HG03039 (cell line): ENCODE measurements around the gene GPD2.
A peak's percentile ranks its signal among the peaks of the same experiment; 100 is the strongest.

Experiments used
- ATAC-seq: cut with Tn5 transposase; IDR thresholded peaks from one replicate; pipeline ENCODE4 v1.9.1; 2021; ENCODE audit warnings: mild to moderate bottlenecking, moderate library complexity; ENCODE audit not compliant: unreplicated experiment

GPD2 gene

DNA sequence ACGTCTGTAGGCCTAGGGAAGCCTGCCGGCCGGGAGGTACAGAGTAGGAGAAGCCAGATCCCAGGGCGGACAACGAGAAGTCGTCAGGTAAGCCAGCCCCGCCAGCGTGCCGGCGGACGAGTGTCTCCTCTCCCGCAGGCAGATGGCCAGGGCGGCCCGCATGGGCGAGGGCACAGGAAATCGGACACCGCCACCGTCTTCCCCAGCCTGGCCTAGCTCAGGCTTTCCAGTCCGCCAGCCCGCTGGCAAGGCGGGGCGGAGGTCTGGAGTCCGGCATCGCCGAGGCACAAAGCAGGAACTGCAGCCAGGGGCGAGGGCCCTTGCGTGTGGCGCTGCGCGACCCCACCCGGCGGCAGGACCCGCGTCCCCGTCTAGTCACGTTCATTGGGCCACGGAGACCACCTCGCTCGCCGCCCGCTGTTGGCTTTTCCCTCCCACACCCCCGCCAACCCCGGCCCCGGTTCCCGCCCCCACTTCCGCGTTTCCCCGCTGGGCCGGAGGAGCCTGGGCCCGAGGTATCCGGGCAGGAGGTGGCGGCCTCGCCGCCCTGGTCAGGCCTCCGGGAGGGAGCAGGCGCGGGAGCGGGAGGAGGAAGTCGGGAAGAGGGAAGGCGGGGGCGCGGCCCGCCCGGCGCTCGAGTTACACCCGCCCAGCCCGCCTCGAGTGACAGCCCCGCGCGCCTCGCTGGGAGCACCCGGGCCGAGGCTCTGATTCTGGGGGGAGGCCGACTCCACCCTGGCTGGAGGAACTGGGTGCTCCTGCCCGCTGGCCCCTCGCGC lies at the start of gene GPD2:
TSS of gene GPD2 (plus strand) at position 662 of the 779 bp plus-strand sequence. CDS start 39,727 bp downstream, outside the sequence.
- ATAC-seq, result peak; percentile 54

DNA sequence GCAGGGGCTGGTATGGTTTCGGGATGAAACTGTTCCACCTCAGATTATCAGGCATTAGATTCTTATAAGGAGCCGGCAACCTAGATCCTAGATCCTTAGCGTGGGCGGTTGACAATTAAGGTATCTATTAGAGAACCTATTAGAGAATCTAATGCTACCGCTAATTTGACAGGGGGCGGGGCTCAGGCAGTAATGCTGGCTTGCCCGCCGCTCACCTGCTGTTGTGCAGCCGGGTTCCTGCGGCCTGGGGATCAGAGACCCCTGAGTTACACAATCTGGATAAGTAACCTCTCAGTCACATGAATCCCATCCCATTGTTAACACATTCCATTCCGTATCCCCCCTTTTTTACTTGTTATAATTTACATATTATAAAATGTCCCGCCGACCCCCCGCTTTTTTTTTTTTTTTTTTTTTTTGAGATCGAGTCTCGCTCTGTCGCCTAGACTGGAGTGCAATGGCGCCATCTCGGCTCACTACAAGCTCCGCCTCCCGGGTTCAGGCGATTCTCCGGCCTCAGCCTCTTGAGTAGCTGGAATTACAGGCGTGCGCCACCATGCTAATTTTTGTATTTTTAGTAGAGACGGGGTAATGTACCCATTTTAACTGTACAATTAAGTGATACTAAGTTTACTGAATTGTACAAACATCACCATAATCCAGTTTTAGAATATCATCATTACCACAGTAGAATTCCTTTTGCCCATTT lies 42.0 kb upstream of the GPD2 start:
- ATAC-seq, result no peak

DNA sequence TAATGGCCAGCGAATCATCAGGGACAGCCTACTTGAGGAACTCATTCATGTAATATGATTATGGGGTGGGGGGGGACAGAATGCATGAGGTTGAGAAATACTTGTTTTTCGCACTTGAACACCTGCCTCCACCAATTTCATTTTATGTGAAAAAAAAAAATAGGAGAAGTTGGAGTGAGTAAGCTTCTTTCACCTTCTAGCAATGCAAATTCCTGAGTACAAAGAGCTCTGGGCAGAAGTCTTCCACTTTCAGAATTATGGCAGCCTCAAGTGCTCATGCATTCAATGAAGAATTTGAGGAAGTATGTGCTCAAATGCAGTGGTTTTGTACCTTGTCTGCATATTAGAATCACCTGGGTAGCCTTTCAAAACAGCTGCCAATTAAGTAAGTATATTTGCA lies 40.1 kb upstream of the GPD2 start:
- ATAC-seq, result peak; percentile 42

DNA sequence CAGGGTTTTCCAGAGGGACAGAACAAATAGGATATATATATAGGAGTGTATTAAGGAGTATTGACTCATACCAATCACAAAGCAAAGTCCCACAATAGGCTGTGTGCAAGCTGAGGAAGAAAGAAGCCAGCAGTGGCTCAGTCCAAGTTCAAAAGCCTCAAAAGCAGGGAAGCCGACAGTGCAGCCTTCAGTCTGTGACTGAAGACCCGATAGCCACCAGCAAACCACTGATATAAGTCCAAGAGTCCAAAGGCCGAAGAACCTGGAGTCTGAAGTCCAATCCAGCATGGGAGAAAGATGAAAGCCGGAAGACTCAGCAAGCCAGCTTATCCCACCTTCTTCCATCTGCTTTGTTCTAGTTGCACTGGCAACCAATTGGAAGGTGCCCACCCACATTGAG lies 39.0 kb upstream of the GPD2 start:
- no peak for ATAC-seq

DNA sequence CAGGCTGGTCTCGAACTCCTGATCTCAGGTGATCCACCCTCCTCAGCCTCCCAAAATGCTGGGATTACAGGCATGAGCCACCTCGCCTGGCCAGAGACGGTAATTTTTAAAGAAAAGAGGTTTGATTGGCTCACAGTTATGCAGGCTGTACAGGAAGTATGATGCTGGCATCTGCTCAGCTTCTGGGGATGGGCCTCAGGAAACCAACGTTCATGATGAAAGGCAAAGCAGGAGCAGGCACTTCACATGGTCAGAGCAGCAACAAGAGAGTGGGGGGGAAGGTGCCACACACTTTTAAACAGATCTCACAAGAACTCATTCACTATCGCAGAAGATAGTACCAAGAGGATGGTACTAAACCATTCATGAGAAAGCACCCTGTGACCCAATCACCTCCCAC lies 38.0 kb upstream of the GPD2 start:
- no peak for ATAC-seq

DNA sequence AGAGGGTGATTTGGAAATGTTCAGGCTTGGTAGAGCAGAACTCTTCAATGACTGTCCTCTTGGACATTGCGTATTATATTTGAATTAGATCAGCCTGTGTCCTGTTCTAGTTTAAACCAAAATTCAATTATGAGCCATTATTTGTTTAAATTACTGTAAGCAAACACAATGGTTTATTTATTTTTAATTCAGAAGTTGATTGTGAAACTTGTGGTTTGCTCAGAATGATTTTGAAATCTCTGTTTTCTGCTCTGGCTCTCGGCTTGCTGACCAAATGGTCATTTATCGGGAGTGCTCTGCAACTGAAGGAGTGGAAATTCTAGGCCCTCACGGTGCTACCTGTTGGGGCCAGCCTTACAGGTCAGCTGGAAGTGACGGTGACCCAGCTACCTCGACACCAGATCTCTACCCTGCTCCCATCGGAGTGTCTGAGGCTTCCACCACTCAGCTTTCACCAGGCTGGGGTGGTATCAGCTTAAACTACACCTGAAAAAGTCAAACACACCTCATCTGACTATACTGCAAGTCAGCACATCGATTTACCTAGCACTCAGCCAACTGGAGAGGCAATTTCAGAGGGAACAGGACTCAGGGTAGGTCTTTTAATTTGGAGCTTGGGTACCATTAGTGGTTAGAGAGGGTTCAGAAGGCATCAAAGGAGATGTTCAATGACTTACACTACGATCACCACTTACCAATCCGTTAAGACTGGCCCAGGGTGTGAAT lies 36.8 kb upstream of the GPD2 start:
- ATAC-seq, result no peak

DNA sequence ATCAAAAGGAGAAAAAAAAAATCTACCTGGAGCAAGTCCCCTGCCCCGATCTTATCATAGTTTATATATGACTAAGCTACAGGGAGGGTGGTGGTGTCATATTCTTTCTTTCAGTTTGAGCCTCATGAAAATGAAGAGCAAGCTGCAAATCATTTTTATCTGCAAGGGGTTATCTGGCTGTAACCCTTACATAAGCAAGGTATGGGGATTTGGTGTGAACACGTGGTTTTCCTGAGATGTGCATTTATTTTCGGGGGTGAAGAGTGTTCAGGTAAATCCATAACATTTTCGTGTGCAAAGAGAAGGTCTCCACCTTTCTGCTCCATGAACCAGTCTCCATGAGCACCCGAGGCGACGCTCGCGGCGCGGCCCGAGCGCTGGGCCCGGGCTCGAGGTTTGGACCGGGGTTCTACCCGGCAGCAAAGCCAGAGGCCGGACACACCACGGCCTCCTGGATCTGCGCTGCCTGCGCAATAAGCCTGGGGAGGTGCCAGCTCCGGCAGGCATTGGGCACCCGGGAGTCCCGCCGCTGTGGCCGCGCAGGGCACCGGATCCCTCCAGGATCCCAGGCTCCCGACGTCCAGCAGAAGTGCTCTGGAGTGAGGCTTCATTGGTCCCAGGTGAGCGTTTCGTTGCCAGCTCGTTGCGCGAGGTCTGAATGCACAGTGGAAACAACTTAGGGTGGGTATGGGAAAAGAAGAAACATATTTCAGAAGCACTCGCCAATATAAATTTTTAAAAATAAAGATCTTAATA lies 36.1 kb upstream of the GPD2 start:
- peak; percentile 25 for ATAC-seq

DNA sequence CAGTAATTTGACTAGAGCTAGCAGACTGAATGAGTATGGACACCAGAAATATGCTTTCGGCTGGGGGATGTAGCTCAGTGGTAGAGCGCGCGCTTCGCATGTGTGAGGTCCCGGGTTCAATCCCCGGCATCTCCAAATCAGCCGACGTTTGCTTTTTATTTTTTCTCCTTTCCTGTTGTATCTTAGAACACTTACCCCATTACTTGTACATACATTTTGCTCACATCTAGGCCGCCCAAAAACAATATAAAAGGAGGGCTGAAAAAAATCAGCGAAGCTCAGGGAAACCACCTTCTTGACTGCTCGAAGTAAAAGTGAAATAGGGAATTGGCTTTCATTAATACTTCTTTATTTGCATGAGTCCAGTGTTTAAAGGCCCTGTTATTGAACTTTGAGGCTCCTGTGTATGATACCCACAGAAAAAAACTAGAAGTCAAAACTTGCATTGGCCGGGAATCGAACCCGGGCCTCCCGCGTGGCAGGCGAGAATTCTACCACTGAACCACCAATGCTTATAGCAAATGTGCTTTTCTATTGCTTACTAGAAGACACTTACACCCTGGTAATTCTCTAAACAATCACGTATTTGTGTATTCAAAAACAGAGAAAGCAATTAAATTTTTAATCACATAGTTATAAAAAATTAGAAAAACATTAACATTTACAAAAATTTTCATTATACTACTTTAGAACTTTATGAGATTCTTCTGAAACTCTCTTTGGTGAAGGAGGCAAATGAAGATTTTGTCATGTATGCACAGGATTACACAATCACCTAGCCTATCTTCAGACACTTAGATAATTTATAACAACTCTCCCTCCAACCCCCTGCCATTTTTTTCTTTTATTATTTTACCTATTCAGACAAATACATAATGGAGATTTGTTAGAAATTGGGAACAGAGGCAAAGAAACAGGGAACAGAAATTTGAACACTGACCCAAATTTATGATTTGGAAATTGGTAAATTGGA lies 35.2 kb upstream of the GPD2 start:
- peak; percentile 59 for ATAC-seq

DNA sequence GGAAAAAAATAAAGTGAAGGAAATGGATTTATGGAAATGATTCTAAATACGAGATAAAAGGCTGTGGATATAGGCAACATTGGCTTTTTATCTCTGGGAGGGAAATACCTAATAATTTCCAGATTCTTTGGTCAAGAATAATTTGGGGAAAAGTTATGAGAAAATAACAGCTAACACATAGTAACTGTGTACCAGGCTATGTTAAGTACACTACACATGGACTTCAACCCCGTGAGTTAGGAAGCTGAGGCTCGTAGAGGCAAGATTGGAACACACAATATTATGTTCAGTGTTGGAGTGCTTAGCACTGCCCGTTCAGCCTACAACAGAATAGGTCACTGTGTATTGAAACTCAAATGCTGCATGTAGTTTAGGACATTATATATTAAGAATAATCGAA lies 34.3 kb upstream of the GPD2 start:
- no peak for ATAC-seq

DNA sequence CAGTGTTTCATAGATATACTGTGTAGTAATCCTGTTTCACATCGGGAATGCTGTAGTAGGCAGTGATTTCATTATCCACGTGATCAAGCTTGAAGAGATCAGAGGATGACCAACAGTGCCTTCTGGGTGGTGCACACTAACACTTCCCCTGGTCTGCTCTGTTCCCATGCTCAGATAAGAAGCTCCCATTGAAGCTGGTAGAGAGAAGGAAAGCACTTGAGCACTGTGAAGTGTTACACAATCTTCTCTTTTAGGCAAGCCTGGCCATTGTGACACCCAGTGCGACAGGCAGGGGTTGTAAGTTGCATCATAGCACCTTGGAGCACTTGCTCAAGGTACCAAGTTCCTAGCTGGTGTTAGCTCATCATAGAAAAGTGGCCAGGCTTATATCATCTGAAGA lies 30.6 kb upstream of the GPD2 start:
- ATAC-seq, result no peak

DNA sequence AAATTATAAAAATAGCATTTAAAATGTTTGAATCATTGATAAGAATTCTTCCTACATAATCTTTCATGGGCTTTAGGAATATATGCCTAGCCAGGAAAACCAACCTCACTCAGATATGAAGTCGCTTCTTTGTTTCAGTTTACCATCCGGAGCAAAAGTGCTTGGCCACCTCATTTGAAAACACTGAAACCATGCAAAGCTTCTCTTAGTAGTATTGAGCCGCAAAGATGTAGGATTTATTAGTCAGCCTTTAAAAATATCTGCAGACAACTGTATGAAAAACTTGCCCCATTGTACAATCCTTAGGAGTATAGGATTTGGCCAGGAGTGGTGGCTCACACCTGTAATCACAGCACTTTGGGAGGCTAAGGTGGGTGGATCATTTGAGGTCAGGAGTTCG lies 24.3 kb upstream of the GPD2 start:
- ATAC-seq, result no peak

DNA sequence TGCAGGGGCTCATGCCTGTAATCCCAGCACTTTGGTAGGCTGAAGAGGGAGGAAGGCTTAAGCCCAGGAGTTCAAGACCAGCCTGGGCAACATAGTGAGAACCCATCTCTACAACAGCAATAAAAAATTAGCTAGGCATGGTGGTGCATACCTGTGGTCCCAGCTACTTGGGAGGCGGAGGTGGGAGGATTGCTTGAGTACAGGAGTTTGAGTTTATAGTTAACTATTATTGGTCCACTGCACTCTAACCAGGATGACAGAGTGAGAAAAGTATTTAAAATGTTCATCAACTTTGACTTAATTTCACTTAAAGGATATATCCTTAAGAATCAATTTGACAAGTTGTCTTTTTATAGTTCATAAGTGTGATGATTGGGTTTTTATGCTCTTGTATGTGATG lies 14.3 kb upstream of the GPD2 start:
- ATAC-seq, result no peak

DNA sequence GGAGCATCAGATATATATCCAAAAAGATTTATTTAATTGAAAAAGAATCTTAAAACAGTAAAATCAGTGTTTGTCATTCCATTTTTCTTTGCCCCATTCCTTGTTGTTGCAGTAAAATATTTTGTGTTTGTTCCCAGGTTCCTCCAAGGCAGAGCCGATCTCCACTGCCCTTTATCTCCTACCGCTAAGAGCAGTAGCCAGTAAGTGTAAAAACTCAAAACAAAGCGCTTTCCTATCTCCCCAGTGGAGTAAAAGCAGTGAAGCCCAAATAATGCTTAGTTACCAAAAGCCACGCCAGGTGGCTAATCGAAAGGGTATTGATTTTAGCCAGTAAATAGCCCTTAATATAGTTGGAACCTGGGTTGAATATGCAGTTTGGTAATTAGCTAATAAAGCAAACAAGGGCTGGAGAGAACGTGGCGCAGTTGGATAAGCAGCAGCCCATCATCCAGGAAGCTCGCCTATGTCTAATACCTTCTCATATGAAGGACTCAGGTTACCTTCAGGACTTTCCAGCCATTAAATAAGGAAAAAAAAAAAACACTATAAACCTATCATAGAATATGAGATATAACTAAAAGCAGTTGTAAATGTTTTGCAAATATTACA lies 12.4 kb upstream of the GPD2 start:
- no peak for ATAC-seq

DNA sequence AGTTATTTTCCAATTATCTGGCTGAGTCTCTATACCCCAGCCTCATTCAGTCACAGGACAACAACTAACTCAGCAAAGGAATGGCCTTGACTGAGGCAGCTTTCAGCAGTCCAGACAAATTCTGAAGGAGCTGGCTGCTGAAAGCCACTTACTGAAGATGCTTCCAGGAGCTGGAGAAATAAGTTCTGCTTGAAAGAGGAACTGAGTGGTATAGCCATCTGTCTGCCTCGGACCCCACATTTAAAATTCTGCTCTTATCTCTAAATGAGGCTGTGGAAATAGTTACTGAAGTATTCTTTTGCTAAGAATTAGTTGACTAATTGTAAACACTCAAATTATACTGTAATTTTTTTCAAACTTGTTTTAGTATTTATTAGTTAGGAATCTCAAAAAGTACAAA lies 9.1 kb upstream of the GPD2 start:
- ATAC-seq, result no peak

DNA sequence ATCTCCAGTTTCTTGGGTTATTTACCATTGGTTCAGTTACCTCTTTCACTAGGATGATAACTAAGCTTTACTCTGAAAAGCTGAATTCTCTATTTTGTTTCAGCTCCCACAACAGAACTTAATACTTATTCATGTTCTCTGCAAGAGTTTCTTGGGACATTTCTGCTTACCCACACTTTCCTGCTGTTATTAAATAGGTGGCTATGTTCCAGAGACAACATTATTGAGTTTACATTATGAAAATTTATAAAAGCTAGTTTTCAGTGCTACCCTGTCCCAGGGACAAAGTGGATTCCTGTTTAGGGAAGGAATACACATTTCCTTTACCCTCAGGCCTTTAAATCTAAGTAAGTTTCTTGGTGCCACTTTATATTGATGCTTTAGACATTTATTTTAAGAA lies 7.0 kb upstream of the GPD2 start:
- no peak for ATAC-seq

DNA sequence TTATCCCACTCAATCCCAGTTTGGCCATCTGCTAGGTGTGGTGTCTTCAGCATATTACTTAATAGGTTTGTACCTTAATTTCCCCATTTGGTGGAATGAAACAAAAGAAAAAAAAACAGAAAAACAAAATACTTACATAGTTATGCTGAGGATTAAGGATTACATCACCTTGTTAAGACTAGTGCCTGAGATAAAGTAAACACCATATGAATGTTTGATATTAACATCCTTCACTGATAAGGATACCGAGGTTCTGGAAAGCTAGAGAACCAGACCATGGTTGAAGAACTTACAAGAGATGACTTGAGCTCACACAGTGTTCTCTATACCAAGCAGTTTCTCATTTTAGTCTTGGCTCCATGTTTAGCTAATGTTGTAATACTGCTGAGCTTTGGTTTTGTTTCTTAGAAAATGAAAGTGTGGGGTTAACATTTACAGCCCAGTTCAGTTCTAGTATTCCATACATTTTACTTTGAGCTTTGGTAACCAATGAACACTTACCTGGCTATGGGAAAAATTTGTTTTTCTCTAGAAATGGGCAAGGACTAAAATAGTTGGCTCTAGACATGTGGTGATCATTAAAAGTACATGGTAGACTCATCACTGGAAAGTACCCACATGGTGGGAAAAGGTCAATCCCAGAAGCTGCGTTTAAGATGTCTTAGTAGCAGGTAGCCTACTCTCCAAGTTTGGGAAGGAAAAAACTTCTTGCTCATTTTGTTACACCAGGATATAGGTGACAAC lies 5.8 kb upstream of the GPD2 start:
- ATAC-seq, result peak; percentile 18

DNA sequence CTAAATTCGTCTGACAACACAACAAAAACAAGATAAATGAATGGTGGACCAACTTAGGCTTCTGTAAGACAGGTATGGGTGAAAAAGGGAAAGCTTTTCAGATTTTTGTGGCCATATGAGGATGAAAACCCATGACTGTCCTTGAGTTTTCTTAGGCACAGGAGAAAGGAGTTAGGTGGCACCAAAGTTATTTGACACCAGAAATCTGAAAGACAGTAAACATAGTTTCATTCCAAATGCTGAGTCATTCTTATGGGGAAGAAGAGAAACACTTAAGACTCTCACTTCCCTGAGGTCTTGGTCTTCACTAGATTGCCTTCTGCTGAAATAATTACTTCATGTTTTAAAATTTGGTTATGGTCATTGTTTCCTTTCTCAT lies 5.2 kb upstream of the GPD2 start:
- ATAC-seq, result peak; percentile 58

DNA sequence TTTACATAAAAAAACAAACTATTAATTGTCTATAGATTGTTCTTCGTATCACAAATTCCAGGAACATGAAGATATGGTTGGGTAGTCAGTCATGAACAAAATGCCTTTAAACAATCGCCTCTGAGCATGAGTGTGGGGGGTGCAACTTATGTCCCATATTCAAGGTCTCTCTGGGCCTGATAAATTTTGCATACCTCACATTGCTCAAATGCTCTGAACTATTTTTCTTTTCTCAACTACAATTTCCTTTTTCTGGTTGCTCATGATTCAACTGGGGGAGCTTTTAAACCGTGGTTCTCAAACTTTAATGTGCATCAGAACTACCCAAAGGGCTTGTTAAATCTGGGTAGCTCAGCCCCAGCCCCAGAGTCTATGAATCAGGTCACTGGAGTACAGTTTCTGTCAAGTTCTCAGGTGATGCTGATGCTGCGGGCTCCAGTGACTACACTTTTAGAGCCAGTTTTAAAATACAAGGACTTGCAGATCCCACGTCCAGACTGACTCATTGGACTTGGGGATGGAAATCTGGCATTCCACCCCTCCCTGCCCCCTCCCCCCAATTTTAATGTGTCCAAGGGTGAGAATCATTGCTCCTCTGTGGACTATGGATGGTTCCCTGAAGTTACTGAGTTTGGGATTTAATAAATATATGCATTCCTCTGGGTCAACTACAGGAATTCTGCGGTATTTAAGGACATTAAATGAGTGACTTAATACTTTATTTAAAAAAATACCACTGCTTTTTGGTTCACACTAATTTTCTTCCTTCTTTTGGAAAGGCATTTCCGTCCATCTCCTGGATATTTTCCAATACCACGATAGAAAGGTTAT lies 1.5 kb upstream of the GPD2 start:
- no peak for ATAC-seq
